HUES64 (cell line): ENCODE data around the gene NME2.
"Not testable (repeated sequence)": the region's sequence is repeated elsewhere in the genome, so short reads cannot be mapped to it uniquely, and the experiment has no call there.

ENCODE experiments used
- H3K27ac ChIP-seq: 2 replicates; pipeline ENCODE4 v1.7.0; 2013; ENCODE audit warnings: low read depth, low read length, inconsistent platforms
- H3K27me3 ChIP-seq: 2 replicates; pipeline ENCODE4 v1.6.1; 2013; ENCODE audit warnings: mild to moderate bottlenecking, low read length; ENCODE audit not compliant: insufficient read depth
- H3K36me3 ChIP-seq: 2 replicates; pipeline ENCODE4 v1.6.1; 2013; ENCODE audit warnings: mild to moderate bottlenecking, low read length; ENCODE audit not compliant: insufficient read depth
- H3K4me1 ChIP-seq: 2 replicates; pipeline ENCODE4 v1.6.1; 2013; ENCODE audit warnings: mild to moderate bottlenecking, low read length, moderate library complexity; ENCODE audit not compliant: insufficient read depth
- H3K4me3 ChIP-seq: 2 replicates; pipeline ENCODE4 v1.5.1; 2013; ENCODE audit warnings: mild to moderate bottlenecking, low read length, moderate library complexity
- H3K9ac ChIP-seq: 2 replicates; pipeline ENCODE4 v1.6.1; 2013; ENCODE audit warnings: mild to moderate bottlenecking, low read depth, low read length
- H3K9me3 ChIP-seq: 2 replicates; pipeline ENCODE4 v1.6.1; 2013; ENCODE audit warnings: low read depth, low read length; ENCODE audit not compliant: insufficient read depth
- WGBS: fragments of 150-250, 120-280 bp; methylation state at CpG from one replicate; pipeline ENCODE4 v1.1.7; 2013; ENCODE audit warnings: missing lambda C conversion rate; 5-methylcytosine and 5-hydroxymethylcytosine counted together

NME2 gene

GRCh38 chr17:51154176-51154575, 12.0 kb upstream of the NME2 start:
- Histone ChIP-seq H3K27me3 (no peaks in the 10 kb centered on the region), H3K36me3 (peaks cover 35% of the 10 kb centered on the region), H3K4me1 (peaks cover 13% of the 10 kb centered on the region; the same call in 1 of the 2 replicates), H3K9me3 (no peaks in the 10 kb centered on the region), H3K9ac (peak overlapping the region; percentile 95), H3K27ac (peak overlapping the region; percentile 69), H3K4me3 (peak overlapping the region; percentile 87)
- WGBS: 14% methylated on average over 4 of the region's 6 CpGs

GRCh38 chr17:51155416-51155815, 10.8 kb upstream of the NME2 start:
- no peaks in the 10 kb centered on the region for H3K27me3 ChIP-seq
- H3K4me1 ChIP-seq: peaks cover 13% of the 10 kb centered on the region; the same call in 1 of the 2 replicates
- H3K9me3 ChIP-seq: no peaks in the 10 kb centered on the region
- no peak overlapping the region for H3K9ac ChIP-seq
- no peak overlapping the region for H3K4me3 ChIP-seq
- 94% methylated on average over 8 of the region's 8 CpGs for WGBS
- H3K36me3 ChIP-seq: peaks cover 46% of the 10 kb centered on the region
- H3K27ac ChIP-seq: no peak overlapping the region

- H3K4me3 ChIP-seq: no peak overlapping the region
- no peaks in the 10 kb centered on the region for H3K27me3 ChIP-seq
- 95% methylated on average over 3 of the region's 3 CpGs for WGBS
- H3K27ac ChIP-seq: no peak overlapping the region
- no peak overlapping the region for H3K9ac ChIP-seq
- peaks cover 2% of the 10 kb centered on the region; the same call in 1 of the 2 replicates for H3K4me1 ChIP-seq
- no peaks in the 10 kb centered on the region for H3K9me3 ChIP-seq
- peaks cover 76% of the 10 kb centered on the region for H3K36me3 ChIP-seq
Measured at GRCh38 chr17:51159604-51160003, 6.6 kb upstream of the NME2 start.

- no peak overlapping the region for H3K9ac ChIP-seq
- H3K27ac ChIP-seq: no peak overlapping the region
- H3K4me3 ChIP-seq: no peak overlapping the region
- peaks cover 2% of the 10 kb centered on the region; the same call in 1 of the 2 replicates for H3K4me1 ChIP-seq
- H3K9me3 ChIP-seq: no peaks in the 10 kb centered on the region
- no peaks in the 10 kb centered on the region for H3K27me3 ChIP-seq
- WGBS: 100% methylated on average over 3 of the region's 3 CpGs
- peaks cover 65% of the 10 kb centered on the region for H3K36me3 ChIP-seq
Measured at GRCh38 chr17:51161541-51161940, 4.7 kb upstream of the NME2 start.

- H3K9ac ChIP-seq: peak overlapping the region; percentile 62; the same call in 1 of the 2 replicates
- 50% methylated on average over 16 of the region's 16 CpGs for WGBS
Measured at GRCh38 chr17:51164911-51165679, 1.1 kb upstream of the NME2 start.

GRCh38 chr17:51165680-51166197, 472 bp upstream of the NME2 start:
- peaks cover 62% of the 10 kb centered on the region for H3K36me3 ChIP-seq
- H3K27me3 ChIP-seq: no peaks in the 10 kb centered on the region
- H3K4me1 ChIP-seq: peaks cover 2% of the 10 kb centered on the region
- no peaks in the 10 kb centered on the region for H3K9me3 ChIP-seq
- peak overlapping the region; percentile 90 for H3K4me3 ChIP-seq
- H3K9ac ChIP-seq: peak overlapping the region; percentile 62
- H3K27ac ChIP-seq: no peak overlapping the region
- WGBS: 2% methylated on average over 21 of the region's 21 CpGs

More at GRCh38 chr17:51164911-51165679, 1.1 kb upstream of the NME2 start:
- Histone ChIP-seq H3K27ac (no peak overlapping the region), H3K27me3 (no peaks in the 10 kb centered on the region), H3K36me3 (peaks cover 62% of the 10 kb centered on the region), H3K9me3 (no peaks in the 10 kb centered on the region), H3K4me1 (peaks cover 2% of the 10 kb centered on the region), H3K4me3 (peak overlapping the region; percentile 90)

- H3K27me3 ChIP-seq: no peaks in the 10 kb centered on the region
- H3K27ac ChIP-seq: peak overlapping the region; percentile 77
- H3K36me3 ChIP-seq: peaks cover 61% of the 10 kb centered on the region
- peak overlapping the region; percentile 90 for H3K4me3 ChIP-seq
- H3K4me1 ChIP-seq: peaks cover 2% of the 10 kb centered on the region
- H3K9me3 ChIP-seq: no peaks in the 10 kb centered on the region
- 15% methylated on average over 42 of the region's 42 CpGs for WGBS
- H3K9ac ChIP-seq: peak overlapping the region; percentile 96
Measured at GRCh38 chr17:51166987-51167931, 1.0 kb downstream of the NME2 start.

GRCh38 chr17:51169340-51169739, 3.1 kb downstream of the NME2 start:
- WGBS: 96% methylated on average over 1 of the region's 1 CpG
- Histone ChIP-seq H3K4me1 (peaks cover 2% of the 10 kb centered on the region), H3K4me3 (no peak overlapping the region), H3K27ac (no peak overlapping the region), H3K36me3 (peaks cover 66% of the 10 kb centered on the region), H3K9ac (no peak overlapping the region), H3K9me3 (no peaks in the 10 kb centered on the region), H3K27me3 (no peaks in the 10 kb centered on the region)

- Histone ChIP-seq H3K27ac (no peak overlapping the region), H3K27me3 (no peaks in the 10 kb centered on the region), H3K4me1 (no peaks in the 10 kb centered on the region; the same call in 1 of the 2 replicates), H3K36me3 (peaks cover 66% of the 10 kb centered on the region), H3K9ac (no peak overlapping the region), H3K4me3 (no peak overlapping the region), H3K9me3 (no peaks in the 10 kb centered on the region)
- WGBS: 91% methylated on average over 2 of the region's 2 CpGs
Measured at GRCh38 chr17:51170736-51171135, 4.5 kb downstream of the NME2 start.

- H3K4me1 ChIP-seq, H3K27ac ChIP-seq, H3K27me3 ChIP-seq, H3K4me3 ChIP-seq, H3K9ac ChIP-seq, H3K9me3 ChIP-seq: not testable (repeated sequence)
- 92% methylated on average over 9 of the region's 9 CpGs for WGBS
- peaks cover 71% of the 10 kb centered on the region for H3K36me3 ChIP-seq
Measured at GRCh38 chr17:51172030-51172429, 5.8 kb downstream of the NME2 start.

- Histone ChIP-seq H3K27me3 (no peaks in the 10 kb centered on the region), H3K4me3 (no peak overlapping the region), H3K4me1 (no peaks in the 10 kb centered on the region), H3K9me3 (no peaks in the 10 kb centered on the region), H3K36me3 (peaks cover 84% of the 10 kb centered on the region), H3K27ac (no peak overlapping the region), H3K9ac (no peak overlapping the region)
- WGBS: 91% methylated on average over 4 of the region's 5 CpGs
Measured at GRCh38 chr17:51180486-51180885, 14.3 kb downstream of the NME2 start.
